ENCODE results near the gene HRK.
A peak's percentile ranks its signal among the peaks of the same experiment; 100 is the strongest.

HRK gene

DNA sequence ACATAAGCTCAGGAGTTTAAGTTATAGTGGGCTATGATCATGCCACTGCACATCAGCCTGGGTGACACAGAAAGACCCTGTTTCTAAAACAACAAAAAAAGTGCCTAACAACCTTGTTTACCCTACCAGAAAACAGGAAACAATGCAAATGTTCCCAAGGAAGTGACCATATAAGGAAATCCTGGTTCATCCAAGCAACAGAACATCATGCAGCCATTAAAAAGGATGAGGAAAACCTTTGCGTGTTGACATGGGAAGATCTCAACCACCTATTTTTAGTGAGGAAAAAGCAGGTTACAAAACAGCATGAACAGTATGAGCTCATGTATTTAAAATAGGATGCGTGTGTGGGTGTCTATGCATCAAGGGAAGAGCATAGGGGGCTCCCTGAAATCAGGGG lies 13.7 kb downstream of the HRK start:
- TF ChIP-seq SP1 (IDR thresholded peaks at IDR 0.05) (no peak), TARDBP (IDR thresholded peaks at IDR 0.05) (no peak), FOXA1 (IDR thresholded peaks at IDR 0.05) (no peak), HDGF (IDR thresholded peaks at IDR 0.05; ENCODE audit: borderline replicate concordance) (no peak), FOXK2 (IDR thresholded peaks at IDR 0.05) (no peak), NFRKB (IDR thresholded peaks at IDR 0.05) (no peak), CTBP1 (IDR thresholded peaks at IDR 0.05; ENCODE audit: borderline replicate concordance) (no peak), ZNF384 (IDR thresholded peaks at IDR 0.05) (no peak), L3MBTL2 (conservative IDR thresholded peaks at IDR 0.05) (no peak), FOXM1 (IDR thresholded peaks at IDR 0.05; ENCODE audit: borderline replicate concordance) (no peak), LEF1 (IDR thresholded peaks at IDR 0.05; ENCODE audit: borderline replicate concordance) (no peak), BHLHE40 (IDR thresholded peaks at IDR 0.05; ENCODE audit: borderline replicate concordance) (no peak), ELF4 (IDR thresholded peaks at IDR 0.05) (no peak), SUZ12 (IDR thresholded peaks at IDR 0.05) (no peak), ARNT (IDR thresholded peaks at IDR 0.05) (no peak)
- TF ChIP-seq, protein P1, sequence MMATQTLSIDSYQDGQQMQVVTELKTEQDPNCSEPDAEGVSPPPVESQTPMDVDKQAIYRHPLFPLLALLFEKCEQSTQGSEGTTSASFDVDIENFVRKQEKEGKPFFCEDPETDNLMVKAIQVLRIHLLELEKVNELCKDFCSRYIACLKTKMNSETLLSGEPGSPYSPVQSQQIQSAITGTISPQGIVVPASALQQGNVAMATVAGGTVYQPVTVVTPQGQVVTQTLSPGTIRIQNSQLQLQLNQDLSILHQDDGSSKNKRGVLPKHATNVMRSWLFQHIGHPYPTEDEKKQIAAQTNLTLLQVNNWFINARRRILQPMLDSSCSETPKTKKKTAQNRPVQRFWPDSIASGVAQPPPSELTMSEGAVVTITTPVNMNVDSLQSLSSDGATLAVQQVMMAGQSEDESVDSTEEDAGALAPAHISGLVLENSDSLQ (IDR thresholded peaks at IDR 0.05) = no peak
- no peak for DNase-seq (ENCODE audit: extremely low spot score)
- ChIA-PET CTCF (interaction anchor here (0.9 to 1.1 kb wide), 2 partner anchors 15 to 164 kb away, joined by 3 read pairs; no protein-coding TSS in a partner anchor), POLR2A (no interaction called here)

DNA sequence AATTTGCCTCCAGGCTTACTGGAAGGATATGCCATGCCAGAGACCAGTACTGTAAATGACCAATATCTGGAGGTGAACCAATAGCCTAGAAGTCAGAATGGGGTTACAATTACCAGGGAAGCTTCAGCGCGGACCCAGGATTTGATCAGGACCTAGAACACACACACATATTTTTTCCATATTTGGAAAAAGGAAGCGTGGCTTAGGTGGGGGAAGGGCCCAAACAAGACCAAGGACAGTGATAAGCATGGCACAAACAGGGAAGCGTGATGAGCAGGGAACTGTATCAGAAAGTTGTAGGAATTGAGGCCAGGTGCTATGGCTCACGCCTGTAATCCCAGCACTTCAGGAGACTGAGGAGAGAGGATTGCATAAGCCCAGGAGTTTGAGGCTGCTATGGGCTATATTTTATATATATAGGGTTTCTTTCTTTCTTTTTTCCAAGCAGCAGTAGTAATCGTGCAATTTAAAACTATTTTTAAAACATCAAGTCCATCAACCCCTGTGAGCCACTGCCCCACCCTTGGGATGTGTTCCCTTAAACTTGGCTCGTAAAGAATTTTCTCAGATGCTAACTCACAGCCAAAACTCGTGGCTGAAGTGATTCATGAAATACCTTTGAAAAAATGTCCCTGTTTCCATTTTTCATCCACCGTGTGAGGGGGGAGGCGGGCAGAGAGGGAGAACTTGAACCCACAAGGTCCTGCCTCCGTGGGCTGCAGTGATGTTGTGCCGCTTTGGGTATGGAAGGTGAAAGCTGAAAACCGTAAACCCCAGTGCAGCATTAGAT lies 16.7 kb downstream of the HRK start:
- TF ChIP-seq LEF1 (IDR thresholded peaks at IDR 0.05; ENCODE audit: borderline replicate concordance) (no peak), FOXK2 (IDR thresholded peaks at IDR 0.05) (no peak), SUZ12 (IDR thresholded peaks at IDR 0.05) (no peak), FOXA1 (IDR thresholded peaks at IDR 0.05) (no peak), NFRKB (IDR thresholded peaks at IDR 0.05) (no peak), L3MBTL2 (conservative IDR thresholded peaks at IDR 0.05) (no peak), SP1 (IDR thresholded peaks at IDR 0.05) (no peak), ELF4 (IDR thresholded peaks at IDR 0.05) (no peak), ARNT (IDR thresholded peaks at IDR 0.05) (no peak), ZNF384 (IDR thresholded peaks at IDR 0.05) (no peak), TARDBP (IDR thresholded peaks at IDR 0.05) (no peak), CTBP1 (IDR thresholded peaks at IDR 0.05; ENCODE audit: borderline replicate concordance) (no peak)
- TF ChIP-seq, protein P1 (IDR thresholded peaks at IDR 0.05) = no peak
- POLR2A ChIA-PET = no interaction called here
- DNase-seq (ENCODE audit: extremely low spot score) = no peak

DNA sequence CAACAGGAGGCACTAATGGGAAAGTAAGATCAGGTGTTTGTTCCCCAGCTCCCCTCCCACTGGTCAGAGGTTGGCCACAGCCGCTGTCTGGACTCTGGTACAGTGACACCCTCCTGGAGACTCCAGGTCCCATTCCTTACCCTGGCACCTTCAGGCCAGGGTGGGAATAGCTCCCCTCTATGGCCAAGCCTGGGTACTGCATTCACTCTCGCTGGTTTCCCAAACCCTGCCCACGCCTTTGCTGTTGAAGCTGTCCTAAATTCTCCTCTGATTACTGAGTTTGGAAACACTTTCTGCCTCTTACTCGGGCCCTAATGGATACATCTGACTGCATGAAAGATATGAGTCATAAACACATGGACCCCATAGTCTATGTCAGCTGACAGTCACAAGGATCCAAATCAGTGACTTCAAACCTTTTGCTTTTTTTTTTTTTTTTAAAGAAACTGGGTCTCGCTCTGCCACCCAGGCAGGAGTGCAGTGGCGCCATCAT lies 17.9 kb downstream of the HRK start:
- ChIA-PET CTCF (interaction anchor here (0.5 to 1.9 kb wide), 17 partner anchors 9 to 1411 kb away, joined by 3 to 13 read pairs (median 4); no protein-coding TSS in a partner anchor), POLR2A (interaction anchor here (0.6 to 1.0 kb wide), 2 partner anchors 17 to 157 kb away, joined by 3 to 7 read pairs; no protein-coding TSS in a partner anchor)
- TF ChIP-seq ZNF384 (IDR thresholded peaks at IDR 0.05) (peak; percentile 41; the same call in 1 of the 2 replicates), L3MBTL2 (conservative IDR thresholded peaks at IDR 0.05) (no peak)
- peak; percentile 69 for DNase-seq (ENCODE audit: extremely low spot score)

More for the DNA sequence above, 16.7 kb downstream of the HRK start:
- CTCF ChIA-PET = interaction anchor here (1.0 kb wide), 1 partner anchor 13 kb away, joined by 4 read pairs; no protein-coding TSS in a partner anchor

DNA sequence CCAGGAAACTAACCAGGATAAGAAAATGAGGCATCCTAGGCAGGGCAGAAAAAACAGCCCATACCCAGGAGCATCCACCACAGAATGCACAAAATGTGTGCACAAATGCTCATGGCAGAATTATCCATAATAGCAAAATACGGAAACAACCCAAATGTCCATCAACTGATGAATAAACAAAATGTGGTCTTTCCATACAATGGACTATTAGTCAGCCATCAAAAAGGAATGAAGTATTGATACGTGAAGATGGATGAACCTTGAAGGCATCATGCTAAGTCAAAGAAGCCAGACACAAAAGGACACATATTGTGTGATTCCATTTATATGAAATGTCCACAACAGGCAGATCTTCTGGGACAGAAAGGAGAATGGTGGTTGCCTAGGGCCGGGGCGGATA lies 19.1 kb downstream of the HRK start:
- ChIA-PET CTCF (interaction anchor here (1.3 to 1.9 kb wide), 2 partner anchors 18 to 219 kb away, joined by 3 to 13 read pairs; no protein-coding TSS in a partner anchor), POLR2A (no interaction called here)
- no peak for DNase-seq (ENCODE audit: extremely low spot score)
- TF ChIP-seq SUZ12 (IDR thresholded peaks at IDR 0.05) (no peak), FOXM1 (IDR thresholded peaks at IDR 0.05; ENCODE audit: borderline replicate concordance) (no peak), SP1 (IDR thresholded peaks at IDR 0.05) (no peak), LEF1 (IDR thresholded peaks at IDR 0.05; ENCODE audit: borderline replicate concordance) (no peak), ELF4 (IDR thresholded peaks at IDR 0.05) (no peak), BHLHE40 (IDR thresholded peaks at IDR 0.05; ENCODE audit: borderline replicate concordance) (no peak), NFRKB (IDR thresholded peaks at IDR 0.05) (no peak), FOXK2 (IDR thresholded peaks at IDR 0.05) (no peak), TARDBP (IDR thresholded peaks at IDR 0.05) (no peak), ARNT (IDR thresholded peaks at IDR 0.05) (no peak), FOXA1 (IDR thresholded peaks at IDR 0.05) (no peak), CTBP1 (IDR thresholded peaks at IDR 0.05; ENCODE audit: borderline replicate concordance) (no peak), ZNF384 (IDR thresholded peaks at IDR 0.05) (no peak), L3MBTL2 (conservative IDR thresholded peaks at IDR 0.05) (no peak), HDGF (IDR thresholded peaks at IDR 0.05; ENCODE audit: borderline replicate concordance) (no peak)
- TF ChIP-seq, protein P1 (IDR thresholded peaks at IDR 0.05) = no peak

DNA sequence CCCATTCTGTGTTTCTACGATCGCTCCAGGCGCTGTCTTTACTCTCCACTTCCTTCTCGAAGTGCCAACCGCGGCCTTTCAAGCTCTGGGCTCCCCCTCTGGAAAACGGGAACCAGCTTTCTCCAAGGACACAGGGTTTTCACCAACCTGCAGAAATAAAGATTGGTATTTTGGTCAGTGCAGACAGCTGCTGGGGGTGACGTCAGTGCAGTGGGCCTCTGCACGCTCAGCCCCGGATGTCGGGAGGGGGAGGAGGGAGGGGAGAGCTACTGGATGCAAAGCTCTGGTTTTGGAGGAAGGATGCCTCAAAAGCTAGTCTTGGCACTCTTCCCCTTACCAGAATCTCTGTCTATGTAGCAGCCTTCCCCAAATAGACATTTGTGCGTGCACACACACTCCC lies 19.9 kb downstream of the HRK start:
- CTCF ChIA-PET = interaction anchor here (0.6 to 1.4 kb wide), 2 partner anchors 34 to 39 kb away, joined by 3 to 4 read pairs; no protein-coding TSS in a partner anchor
- DNase-seq (ENCODE audit: extremely low spot score) = no peak
- TF ChIP-seq FOXA1 (IDR thresholded peaks at IDR 0.05) = no peak
- TF ChIP-seq LEF1 (IDR thresholded peaks at IDR 0.05; ENCODE audit: borderline replicate concordance) = no peak
- TF ChIP-seq FOXK2 (IDR thresholded peaks at IDR 0.05) = no peak
- POLR2A ChIA-PET = interaction anchor here (0.8 kb wide), 1 partner anchor 19 kb away, joined by 3 read pairs; no protein-coding TSS in a partner anchor

DNA sequence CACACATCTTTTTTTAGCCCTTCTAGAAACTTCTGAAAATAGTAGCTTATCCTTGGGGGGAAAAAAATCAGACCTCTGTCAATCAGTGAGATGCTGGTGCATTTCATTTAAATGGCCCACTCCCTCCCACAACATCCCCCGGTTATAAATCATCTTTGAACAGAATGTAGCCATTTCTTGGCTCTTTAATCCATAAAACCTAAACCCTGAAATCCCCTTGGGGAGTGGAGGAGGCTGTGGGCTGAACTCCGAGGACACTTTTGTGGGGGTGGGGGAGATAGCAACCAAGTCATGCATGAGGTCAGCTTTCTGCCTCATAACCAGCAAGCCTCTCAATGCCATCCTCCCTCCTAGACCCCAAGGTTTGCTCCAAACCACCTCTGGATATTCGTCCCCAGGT lies 21.0 kb downstream of the HRK start:
- ChIA-PET POLR2A (no interaction called here), CTCF (interaction anchor here (1.4 kb wide), 1 partner anchor 38 kb away, joined by 3 read pairs; no protein-coding TSS in a partner anchor)
- no peak for DNase-seq (ENCODE audit: extremely low spot score)
- TF ChIP-seq ELF4 (IDR thresholded peaks at IDR 0.05) (no peak), BHLHE40 (IDR thresholded peaks at IDR 0.05; ENCODE audit: borderline replicate concordance) (no peak), FOXM1 (IDR thresholded peaks at IDR 0.05; ENCODE audit: borderline replicate concordance) (no peak), LEF1 (IDR thresholded peaks at IDR 0.05; ENCODE audit: borderline replicate concordance) (no peak), HDGF (IDR thresholded peaks at IDR 0.05; ENCODE audit: borderline replicate concordance) (no peak)
